Measurements from ENCODE around the gene MTHFD1L.

- TF ChIP-seq ZFP30 (CRISPR knock-in tag; IDR thresholded peaks at IDR 0.05) (no peak), CSDC2 (CRISPR knock-in tag; IDR thresholded peaks at IDR 0.05) (no peak), PATZ1 (CRISPR knock-in tag; IDR thresholded peaks at IDR 0.05; ENCODE audit: borderline replicate concordance) (no peak)
Observed at GRCh38 chr6:150967910-150968309, 102.4 kb downstream of the MTHFD1L start.

Data from SK-N-SH treated with all-trans-retinoic acid at 6 μM for 48 hours (cell line).